ENCODE data around the gene PFDN5.
A peak's percentile ranks its signal among the peaks of the same experiment; 100 is the strongest.

The PFDN5 gene

DNA sequence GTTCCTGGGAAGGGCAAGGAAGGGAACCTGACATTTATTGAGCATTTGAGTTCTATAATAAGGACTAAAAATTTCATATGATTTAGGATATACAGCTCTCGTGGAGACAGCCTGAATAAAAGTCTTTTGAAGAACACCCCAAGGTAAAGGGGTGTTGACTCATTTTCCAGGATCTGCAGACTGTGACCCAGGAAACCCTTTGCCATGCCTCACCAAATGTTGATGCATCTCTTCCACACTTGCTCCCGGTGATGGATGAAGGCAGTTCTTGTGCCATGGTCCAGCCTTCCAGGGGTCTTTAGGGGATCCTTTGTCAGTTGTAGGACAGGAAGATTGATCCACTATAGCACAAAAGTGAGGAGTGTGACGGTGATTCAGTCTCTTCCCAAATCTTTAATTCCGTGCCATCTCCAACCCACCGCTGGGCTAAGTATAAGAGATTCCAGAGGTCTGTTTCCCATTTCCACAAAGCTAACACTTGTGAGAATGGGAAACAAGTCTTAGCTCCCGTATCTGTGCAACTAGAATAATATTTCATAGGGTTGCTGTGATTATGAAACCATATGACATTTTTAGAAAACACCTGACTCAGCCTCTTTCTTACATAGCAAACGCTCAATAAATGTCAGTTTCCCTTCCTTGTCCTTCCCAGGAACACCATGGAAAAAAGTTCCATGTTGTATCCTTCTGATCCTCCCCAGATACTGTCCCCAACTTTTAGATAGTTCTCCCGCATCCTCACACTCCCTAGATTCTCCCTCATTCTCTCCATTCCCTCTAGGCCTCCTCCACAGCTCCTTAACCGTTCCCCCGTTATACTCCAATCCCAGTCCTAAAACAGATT, 25.2 kb downstream of the PFDN5 start:
- no peak for DNase-seq (ENCODE audit: insufficient read length, low spot score)
- no peak for FAIRE-seq
- TF ChIP-seq, protein P1, sequence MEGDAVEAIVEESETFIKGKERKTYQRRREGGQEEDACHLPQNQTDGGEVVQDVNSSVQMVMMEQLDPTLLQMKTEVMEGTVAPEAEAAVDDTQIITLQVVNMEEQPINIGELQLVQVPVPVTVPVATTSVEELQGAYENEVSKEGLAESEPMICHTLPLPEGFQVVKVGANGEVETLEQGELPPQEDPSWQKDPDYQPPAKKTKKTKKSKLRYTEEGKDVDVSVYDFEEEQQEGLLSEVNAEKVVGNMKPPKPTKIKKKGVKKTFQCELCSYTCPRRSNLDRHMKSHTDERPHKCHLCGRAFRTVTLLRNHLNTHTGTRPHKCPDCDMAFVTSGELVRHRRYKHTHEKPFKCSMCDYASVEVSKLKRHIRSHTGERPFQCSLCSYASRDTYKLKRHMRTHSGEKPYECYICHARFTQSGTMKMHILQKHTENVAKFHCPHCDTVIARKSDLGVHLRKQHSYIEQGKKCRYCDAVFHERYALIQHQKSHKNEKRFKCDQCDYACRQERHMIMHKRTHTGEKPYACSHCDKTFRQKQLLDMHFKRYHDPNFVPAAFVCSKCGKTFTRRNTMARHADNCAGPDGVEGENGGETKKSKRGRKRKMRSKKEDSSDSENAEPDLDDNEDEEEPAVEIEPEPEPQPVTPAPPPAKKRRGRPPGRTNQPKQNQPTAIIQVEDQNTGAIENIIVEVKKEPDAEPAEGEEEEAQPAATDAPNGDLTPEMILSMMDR (IDR thresholded peaks at IDR 0.05; ENCODE audit: insufficient read depth, missing control alignments), result no peak

DNA sequence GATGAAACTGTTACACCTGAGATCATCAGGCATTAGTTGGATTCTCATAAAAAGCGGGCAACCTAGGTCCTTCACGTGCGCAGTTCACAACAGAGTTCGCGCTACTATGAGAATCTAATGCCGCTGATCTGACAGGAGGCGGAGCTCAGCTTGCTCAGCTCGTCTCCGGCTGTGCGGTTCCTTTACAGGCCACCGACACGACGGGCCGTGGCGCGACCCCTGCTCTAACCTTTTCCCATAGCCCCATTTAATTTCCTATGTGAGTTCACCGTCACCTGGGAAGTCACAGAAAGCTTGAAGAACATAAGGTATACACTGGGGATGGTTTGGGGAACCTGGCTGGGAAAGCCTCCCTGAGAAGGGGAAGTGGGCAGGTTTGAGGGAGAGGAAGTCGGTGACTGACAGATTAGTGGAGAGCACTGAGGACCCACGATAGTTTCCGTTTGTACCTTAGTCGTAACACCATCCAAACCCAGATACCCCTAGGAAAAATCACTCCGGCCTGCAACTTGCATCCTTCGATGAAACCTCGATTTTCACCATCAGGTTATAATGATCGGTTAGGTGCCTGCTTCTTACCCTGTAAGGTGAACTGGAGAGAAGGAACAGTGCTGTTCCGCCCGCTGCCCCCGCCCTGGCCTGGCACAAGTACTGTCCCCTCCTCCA, 28.9 kb downstream of the PFDN5 start:
- DNase-seq (ENCODE audit: insufficient read length, low spot score) (no peak), FAIRE-seq (no peak)
- TF ChIP-seq, protein P1 (IDR thresholded peaks at IDR 0.05; ENCODE audit: insufficient read depth, missing control alignments), result no peak

DNA sequence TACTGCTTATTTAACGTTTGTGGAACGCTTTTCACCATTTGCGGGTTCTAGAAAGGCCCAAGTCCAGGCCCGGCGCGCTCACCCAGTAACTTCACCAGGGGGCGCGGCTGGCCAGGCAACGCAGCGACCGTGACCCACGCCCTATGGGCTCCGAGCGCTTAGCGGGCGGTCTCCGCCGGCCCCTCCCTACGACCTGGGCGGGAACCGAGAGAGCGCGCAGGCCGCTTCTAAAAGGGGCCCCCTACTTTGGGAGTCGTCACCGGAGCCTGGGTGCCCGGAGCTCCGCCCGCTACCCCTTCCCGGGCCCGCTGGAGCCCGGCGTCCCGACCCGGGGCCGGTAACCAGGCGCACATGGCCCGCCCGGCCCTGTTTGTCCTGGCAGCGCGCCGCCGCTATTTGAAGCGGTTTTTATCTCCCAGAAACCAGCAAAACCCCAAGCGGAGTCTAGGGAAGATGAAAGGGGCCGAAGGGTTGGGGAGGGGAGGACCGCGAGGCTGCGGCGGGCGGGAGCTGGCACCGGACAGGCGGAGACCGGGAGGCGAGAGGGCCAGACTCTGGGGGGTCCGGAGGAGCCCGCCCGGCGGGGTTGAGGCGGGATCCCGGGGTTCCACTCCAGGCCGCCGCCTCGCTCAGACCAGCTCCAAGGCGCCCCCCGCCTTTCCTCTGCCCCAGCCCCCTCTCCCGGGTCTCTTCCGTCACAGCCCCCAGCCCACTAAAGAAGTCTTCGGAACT, 29.6 kb downstream of the PFDN5 start:
- TF ChIP-seq, protein P1 (IDR thresholded peaks at IDR 0.05; ENCODE audit: insufficient read depth, missing control alignments), result peak; percentile 69
- FAIRE-seq, result no peak
- DNase-seq (ENCODE audit: insufficient read length, low spot score), result peak; percentile 98

DNA sequence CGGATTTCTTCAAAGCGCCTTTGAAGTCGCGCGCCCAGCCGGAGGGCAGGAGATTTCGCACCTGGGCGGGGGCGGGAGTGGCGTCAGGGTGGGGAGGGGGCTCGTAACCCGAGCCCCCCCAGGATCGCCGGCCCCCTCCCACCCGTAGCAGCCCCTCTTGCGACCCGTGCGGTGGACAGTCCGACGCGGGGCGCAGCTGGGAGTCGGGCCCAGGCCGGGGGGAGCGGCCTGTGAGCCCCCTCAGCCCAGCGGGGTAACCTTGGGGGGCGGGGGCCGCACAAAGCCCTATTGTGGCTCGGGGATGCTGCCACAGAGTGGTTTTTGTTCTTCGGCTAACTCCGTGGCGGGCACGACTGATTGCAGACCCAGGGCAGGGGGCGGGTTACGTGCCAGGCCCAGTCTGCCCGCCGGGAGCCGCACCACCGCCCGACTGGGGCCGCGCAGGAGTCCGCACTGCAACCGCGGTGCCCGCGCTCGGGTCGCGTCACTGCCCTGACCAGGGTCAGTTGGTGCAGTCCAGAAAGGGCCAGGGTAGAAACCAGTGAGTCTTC, 30.2 kb downstream of the PFDN5 start:
- TF ChIP-seq, protein P1 (IDR thresholded peaks at IDR 0.05; ENCODE audit: insufficient read depth, missing control alignments), result no peak
- FAIRE-seq, result no peak
- DNase-seq (ENCODE audit: insufficient read length, low spot score), result no peak

DNA sequence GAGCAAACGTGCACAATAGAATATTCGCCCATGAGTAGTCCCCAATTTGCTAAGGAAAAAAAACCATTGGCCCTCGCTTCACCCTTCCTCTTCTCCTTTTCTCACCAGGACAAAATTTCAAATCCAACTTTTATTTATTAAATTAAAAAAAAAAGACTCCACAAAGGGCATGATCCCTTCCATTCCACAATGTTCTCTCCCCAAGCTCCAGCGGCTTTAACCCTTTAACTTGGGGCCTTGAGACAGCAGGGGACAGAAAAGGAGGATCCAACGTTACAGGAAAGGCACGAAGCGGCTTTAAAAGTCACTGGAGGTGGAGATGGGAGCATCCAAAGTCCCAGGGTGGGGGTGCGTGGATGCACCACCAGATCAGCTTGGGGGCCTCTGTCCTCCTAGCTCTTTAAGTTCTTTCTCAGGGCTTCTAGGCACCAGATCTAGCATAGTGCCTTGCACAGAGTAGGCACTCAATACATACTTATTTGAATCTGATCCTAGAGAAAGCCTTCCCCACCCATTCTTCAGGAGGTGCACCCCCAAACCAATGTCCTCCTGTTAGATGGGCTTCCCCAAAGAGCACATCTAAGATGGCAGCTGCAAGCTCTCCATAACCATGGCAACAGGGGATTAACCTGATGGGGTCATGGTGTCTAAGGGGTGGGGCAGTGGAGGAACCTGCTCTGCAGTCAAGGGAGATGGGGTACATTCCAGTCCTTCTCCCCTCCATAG, 31.3 kb downstream of the PFDN5 start:
- DNase-seq (ENCODE audit: insufficient read length, low spot score) (no peak), FAIRE-seq (no peak)
- TF ChIP-seq, protein P1 (IDR thresholded peaks at IDR 0.05; ENCODE audit: insufficient read depth, missing control alignments), result no peak

DNA sequence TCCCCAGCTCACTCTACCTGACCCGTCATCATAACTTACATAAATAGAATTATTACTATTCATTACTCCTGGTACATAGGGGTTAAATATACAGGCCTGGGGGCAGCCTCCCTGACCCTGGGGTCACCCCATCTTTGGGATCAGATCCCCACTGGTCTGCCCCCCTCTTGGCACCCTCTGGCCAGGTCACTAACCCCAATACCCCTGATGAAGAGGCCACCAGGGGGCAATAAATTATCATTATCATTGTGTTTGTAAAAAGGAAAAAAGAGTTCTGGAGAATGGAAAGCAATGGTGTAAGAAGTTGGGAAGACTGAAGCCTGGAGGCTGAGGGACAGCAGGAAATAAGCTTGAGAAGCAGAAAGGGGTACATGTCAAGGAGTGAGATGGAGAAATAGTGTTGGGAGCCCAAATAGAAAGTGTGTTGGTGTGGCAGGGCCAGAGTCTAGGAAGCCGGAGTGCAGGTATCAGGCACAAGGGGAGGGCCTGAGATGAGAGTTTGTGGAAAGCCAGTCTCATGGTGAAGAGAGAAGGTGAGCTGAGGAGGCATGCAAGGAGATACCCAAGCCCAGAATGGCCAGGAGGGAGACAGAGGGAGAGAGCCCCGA, 32.2 kb downstream of the PFDN5 start:
- no peak for DNase-seq (ENCODE audit: insufficient read length, low spot score)
- FAIRE-seq, result no peak

More for the DNA sequence above, 32.2 kb downstream of the PFDN5 start:
- TF ChIP-seq, protein P1 (IDR thresholded peaks at IDR 0.05; ENCODE audit: insufficient read depth, missing control alignments), result no peak

Data from D721Med (cell line).